ENCODE measurements around the gene TMEM18.

- TF ChIP-seq CTCF (IDR thresholded peaks at IDR 0.05) (no peak), REST (IDR thresholded peaks at IDR 0.05; ENCODE audit: insufficient read depth in 1 of 2, low read depth in 2 of 2, low read length in 1 of 2) (no peak), POLR2AphosphoS5 (IDR thresholded peaks at IDR 0.05; ENCODE audit: low read depth, low read length) (no peak)
Measured at GRCh38 chr2:622357-622756, 54.8 kb downstream of the TMEM18 start.
